Measurements from ENCODE around the gene BRSK2. TPM values are rescaled to one million over a fixed set of nuclear protein-coding genes. Genes with fewer than 3 reads are reported as not detected.

Gene BRSK2
- total and polyA plus RNA-seq, 7 donors, result 0.19 to 0.78 (median 0.32) TPM

DNA sequence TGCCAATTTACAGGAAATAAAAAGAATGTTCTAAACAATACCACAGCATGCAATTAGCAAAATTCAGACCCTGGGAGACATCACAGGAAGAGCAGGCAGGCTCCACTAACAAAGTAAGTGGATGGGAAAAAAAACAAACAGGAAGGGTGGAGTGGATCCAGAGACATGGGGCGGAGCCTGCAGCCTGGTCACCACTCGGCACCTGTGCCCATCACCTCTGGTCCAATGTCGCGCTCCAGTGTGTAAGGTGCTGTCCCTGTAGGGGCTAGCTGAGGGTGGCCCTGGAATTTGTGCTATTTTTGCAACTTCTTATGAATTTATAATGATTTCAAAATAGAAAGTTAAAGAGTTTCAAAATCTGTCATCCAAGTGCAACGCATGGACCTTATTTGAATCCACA, 107.9 kb downstream of the BRSK2 start:
- Histone ChIP-seq H3K36me3 (ENCODE audit: insufficient read depth in 1 of 2, low read depth in 1 of 2) (no peaks in the 10 kb centered on the region), H3K4me3 (no peak overlapping the region), H3K27ac (no peak overlapping the region), H3K27me3 (ENCODE audit: insufficient read depth in 3 of 3, low read length in 2 of 3) (no peaks in the 10 kb centered on the region), H3K4me1 (peaks cover 38% of the 10 kb centered on the region), H3K9me3 (no peaks in the 10 kb centered on the region)
- ATAC-seq (no peak), DNase-seq (peak in 1 of 2 donors; percentile 32)
- 81 to 84% (median 81%) methylated on average over 5 of the region's 5 CpGs for WGBS, 3 donors
- intact Hi-C loops (cut with DNase I), result no loop called here
- TF ChIP-seq, protein P1, sequence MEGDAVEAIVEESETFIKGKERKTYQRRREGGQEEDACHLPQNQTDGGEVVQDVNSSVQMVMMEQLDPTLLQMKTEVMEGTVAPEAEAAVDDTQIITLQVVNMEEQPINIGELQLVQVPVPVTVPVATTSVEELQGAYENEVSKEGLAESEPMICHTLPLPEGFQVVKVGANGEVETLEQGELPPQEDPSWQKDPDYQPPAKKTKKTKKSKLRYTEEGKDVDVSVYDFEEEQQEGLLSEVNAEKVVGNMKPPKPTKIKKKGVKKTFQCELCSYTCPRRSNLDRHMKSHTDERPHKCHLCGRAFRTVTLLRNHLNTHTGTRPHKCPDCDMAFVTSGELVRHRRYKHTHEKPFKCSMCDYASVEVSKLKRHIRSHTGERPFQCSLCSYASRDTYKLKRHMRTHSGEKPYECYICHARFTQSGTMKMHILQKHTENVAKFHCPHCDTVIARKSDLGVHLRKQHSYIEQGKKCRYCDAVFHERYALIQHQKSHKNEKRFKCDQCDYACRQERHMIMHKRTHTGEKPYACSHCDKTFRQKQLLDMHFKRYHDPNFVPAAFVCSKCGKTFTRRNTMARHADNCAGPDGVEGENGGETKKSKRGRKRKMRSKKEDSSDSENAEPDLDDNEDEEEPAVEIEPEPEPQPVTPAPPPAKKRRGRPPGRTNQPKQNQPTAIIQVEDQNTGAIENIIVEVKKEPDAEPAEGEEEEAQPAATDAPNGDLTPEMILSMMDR (IDR thresholded peaks at IDR 0.05), result no peak

DNA sequence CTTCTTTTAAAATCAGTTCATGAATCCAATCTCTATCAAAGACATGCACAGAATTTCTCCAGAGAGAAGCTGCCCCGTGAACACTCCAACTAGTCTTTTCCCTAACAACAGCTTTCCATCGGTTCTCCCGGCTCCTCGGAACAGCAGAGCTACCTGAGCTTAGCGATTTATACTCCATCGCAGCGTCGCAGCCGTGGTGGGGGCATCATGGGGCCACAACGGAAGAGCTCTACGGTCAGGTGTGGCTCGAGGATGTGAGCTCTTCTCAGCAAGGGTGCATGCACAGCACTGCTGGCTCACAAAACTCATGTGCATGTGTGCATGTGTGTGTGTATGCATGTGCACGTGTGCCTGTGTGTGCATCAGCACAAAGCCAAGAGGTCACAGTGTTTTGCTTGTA, 108.5 kb downstream of the BRSK2 start:
- Histone ChIP-seq H3K27ac (no peak overlapping the region), H3K4me1 (peaks cover 39% of the 10 kb centered on the region), H3K27me3 (ENCODE audit: insufficient read depth in 3 of 3, low read length in 2 of 3) (no peaks in the 10 kb centered on the region), H3K9me3 (no peaks in the 10 kb centered on the region), H3K4me3 (no peak overlapping the region), H3K36me3 (ENCODE audit: insufficient read depth in 1 of 2, low read depth in 1 of 2) (no peaks in the 10 kb centered on the region)
- DNase-seq (peak in 1 of 2 donors; percentile 4), ATAC-seq (no peak)
- 92 to 93% (median 92%) methylated on average over 13 of the region's 13 CpGs for WGBS, 3 donors
- TF ChIP-seq, protein P1 (IDR thresholded peaks at IDR 0.05), result no peak
- intact Hi-C loops (cut with DNase I), result no loop called here

DNA sequence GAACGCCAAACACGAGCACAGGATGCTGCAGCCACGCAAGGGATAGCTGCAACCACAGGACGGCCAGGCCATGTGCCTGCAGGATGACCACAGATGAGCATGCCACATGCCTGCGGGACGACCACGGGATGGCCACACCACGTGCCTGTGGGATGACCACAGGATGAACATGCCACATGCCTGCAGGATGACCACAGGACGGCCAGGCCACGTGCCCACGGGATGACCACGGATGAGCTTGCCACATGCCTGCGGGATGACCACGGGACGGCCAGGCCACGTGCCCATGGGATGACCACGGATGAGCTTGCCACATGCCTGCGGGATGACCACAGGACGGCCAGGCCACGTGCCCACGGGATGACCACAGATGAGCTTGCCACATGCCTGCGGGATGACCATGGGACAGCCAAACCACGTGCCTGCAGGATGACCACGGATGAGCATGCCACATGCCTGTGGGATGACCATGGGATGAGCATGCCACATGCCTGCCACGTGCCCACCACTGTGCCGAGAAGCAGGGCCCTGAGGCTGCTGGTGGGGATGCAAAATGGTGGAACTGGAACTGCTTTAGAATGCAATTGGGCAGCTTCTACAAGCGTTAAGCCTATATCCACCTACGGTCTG, 109.6 kb downstream of the BRSK2 start:
- intact Hi-C loops (cut with DNase I), result no loop called here
- DNase-seq (peak in 1 of 2 donors; percentile 43), ATAC-seq (no peak)
- Histone ChIP-seq H3K36me3 (ENCODE audit: insufficient read depth in 1 of 2, low read depth in 1 of 2) (no peaks in the 10 kb centered on the region), H3K27me3 (ENCODE audit: insufficient read depth in 3 of 3, low read length in 2 of 3) (no peaks in the 10 kb centered on the region), H3K27ac (no peak overlapping the region), H3K9me3 (no peaks in the 10 kb centered on the region), H3K4me1 (peaks cover 48% of the 10 kb centered on the region), H3K4me3 (no peak overlapping the region)
- 91 to 95% (median 92%) methylated on average over 28 of the region's 28 CpGs for WGBS, 3 donors
- TF ChIP-seq, protein P1 (IDR thresholded peaks at IDR 0.05), result no peak

DNA sequence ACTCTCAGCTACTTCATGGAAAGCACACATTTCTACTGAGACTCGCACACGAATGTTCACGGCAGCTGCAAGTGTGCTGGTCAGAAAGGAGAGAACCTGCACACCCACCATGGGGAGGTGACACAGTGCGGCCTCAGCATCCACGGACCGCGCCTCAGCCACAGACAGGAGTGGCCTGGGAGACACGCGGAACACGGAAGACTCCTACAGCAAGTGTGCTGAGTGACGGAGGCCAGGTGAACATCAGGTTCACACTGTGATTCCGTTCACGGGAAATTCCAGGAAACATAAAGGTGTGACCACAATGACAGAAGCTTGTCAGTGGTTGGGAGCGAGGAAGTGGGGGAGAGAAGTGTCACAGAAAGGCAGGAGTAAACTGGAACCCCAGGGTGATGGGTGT, 110.2 kb downstream of the BRSK2 start:
- DNase-seq, result peak in 1 of 2 donors; percentile 28
- no peaks in the 10 kb centered on the region for H3K9me3 ChIP-seq
- no peak overlapping the region for H3K4me3 ChIP-seq
- H3K36me3 ChIP-seq (ENCODE audit: insufficient read depth in 1 of 2, low read depth in 1 of 2), result no peaks in the 10 kb centered on the region
- 95 to 97% (median 95%) methylated on average over 14 of the region's 14 CpGs for WGBS, 3 donors
- TF ChIP-seq, protein P1 (IDR thresholded peaks at IDR 0.05), result no peak
- no peak for ATAC-seq
- H3K27ac ChIP-seq, result no peak overlapping the region
- intact Hi-C loops (cut with DNase I), result loop anchor here in 1 of 2 donors (10.0 kb wide), 1 partner anchor 225 kb away; no protein-coding TSS in a partner anchor
- no peaks in the 10 kb centered on the region for H3K27me3 ChIP-seq (ENCODE audit: insufficient read depth in 3 of 3, low read length in 2 of 3)
- H3K4me1 ChIP-seq, result peaks cover 52% of the 10 kb centered on the region
